Upper lobe of left lung (tissue), 4 donors: ENCODE measurements around the gene IFITM5.
"Not testable (repeated sequence)": the region's sequence is repeated elsewhere in the genome, so short reads cannot be mapped to it uniquely, and the experiment has no call there.

Source experiments
- EP300 ChIP-seq, 4 donors: sonication (generic); formaldehyde crosslinking; IDR thresholded peaks; one replicate each; pipeline ENCODE4 v1.5.1; 2017; ENCODE audit warnings: antibody characterized with exemption in 4 of 4, control low read depth in 2 of 4
- POLR2A ChIP-seq, 4 donors: fragments of 450-650 bp; IDR thresholded peaks; one replicate each; pipeline ENCODE4 v1.5.1; 2016 to 2017; ENCODE audit warnings: antibody characterized with exemption in 4 of 4, mild to moderate bottlenecking in 2 of 4
- TF ChIP-seq, protein P1 (sequence below), 6 experiments: fragments of 450-650 bp in 4 of 6; fragments of 200-600 bp in 2 of 6; sonication (generic) in 2 of 6; IDR thresholded peaks; one replicate each; pipeline ENCODE4 v1.5.1; 2016 to 2019; ENCODE audit warnings: antibody characterized with exemption in 6 of 6

DNA sequence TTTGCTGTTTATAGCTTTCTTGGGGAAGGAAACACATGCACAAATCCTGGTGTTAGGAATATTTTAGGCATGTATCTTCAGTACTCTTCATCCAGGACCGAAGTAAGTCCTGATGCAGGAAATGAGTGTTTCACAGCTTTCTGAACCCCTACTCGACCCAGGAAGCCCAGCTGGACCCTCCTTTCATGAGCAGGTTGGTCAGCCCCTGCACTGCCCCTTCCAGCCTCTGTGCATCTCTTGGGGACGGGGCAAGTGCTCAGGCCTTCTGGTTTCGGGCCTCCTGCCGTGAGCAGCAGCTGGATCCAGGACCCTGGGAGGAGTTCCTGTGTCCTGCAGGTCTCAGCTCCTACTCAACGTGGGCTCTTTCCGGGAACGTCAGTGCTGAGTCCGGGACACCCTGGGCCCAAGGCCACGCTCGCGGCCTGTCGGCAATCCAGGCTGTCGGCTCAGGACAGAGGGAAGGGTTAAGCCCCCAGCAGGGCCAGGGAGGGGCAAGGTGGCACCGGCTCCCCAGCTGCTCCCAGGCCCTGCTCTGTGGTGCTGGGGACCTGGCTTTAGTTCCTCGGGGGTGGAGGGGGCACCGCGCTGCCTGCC, 10.8 kb upstream of the IFITM5 start:
- TF ChIP-seq POLR2A (IDR thresholded peaks at IDR 0.05): peak in 1 of 4 donors; percentile 22
- TF ChIP-seq, protein P1, sequence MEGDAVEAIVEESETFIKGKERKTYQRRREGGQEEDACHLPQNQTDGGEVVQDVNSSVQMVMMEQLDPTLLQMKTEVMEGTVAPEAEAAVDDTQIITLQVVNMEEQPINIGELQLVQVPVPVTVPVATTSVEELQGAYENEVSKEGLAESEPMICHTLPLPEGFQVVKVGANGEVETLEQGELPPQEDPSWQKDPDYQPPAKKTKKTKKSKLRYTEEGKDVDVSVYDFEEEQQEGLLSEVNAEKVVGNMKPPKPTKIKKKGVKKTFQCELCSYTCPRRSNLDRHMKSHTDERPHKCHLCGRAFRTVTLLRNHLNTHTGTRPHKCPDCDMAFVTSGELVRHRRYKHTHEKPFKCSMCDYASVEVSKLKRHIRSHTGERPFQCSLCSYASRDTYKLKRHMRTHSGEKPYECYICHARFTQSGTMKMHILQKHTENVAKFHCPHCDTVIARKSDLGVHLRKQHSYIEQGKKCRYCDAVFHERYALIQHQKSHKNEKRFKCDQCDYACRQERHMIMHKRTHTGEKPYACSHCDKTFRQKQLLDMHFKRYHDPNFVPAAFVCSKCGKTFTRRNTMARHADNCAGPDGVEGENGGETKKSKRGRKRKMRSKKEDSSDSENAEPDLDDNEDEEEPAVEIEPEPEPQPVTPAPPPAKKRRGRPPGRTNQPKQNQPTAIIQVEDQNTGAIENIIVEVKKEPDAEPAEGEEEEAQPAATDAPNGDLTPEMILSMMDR (IDR thresholded peaks at IDR 0.05): peak in 3 of 6 experiments; percentile 18 to 47 (median 23)
- not testable (repeated sequence) for TF ChIP-seq EP300 (IDR thresholded peaks at IDR 0.05)
